ENCODE measurements around the gene COBL. TPM values are rescaled to one million over a fixed set of nuclear protein-coding genes. Genes with fewer than 3 reads are reported as not detected.

The COBL gene
- total and polyA plus RNA-seq, 2 of the 8 experiments (the other 6 are each of a cell fraction or from before 2014, with no cell fraction given): 13.8 to 40.4 TPM

DNA sequence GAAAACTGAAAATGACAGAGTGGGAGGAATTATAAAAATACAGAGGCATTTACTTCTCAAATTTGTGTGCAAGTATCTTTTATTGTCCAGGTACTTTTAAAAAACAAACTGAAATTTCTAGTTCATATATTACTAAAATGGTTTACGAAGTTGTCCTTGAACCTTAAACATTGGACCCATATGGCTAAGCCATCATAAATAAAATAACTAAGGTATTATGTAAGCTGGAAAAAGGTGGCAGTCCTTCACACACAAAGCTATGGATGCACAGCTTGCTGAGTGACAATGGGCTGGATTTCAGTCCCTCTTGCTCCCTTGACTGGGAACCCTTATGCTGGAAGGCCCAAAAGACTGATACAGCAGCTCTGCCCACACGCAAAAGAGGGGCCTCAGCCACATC is 66.1 kb downstream of the COBL start:
- CTCF ChIA-PET (ENCODE audit: partially characterized antibody): interaction anchor here (0.8 to 1.7 kb wide), 5 partner anchors 12 to 116 kb away, joined by 3 to 6 read pairs (median 4); no protein-coding TSS in a partner anchor
- FAIRE-seq: no peak
- no peak overlapping the region for H3K27ac ChIP-seq (ENCODE audit: low read depth, low read length)

More for the DNA sequence above, 66.1 kb downstream of the COBL start:
- Histone ChIP-seq H3K4me2 (ENCODE audit: insufficient read depth in 1 of 2, low read depth in 2 of 2, low read length in 2 of 2) (no peak overlapping the region), H3K79me1 (ENCODE audit: low read depth, low read length) (peaks cover 6% of the 10 kb centered on the region; the same call in 1 of the 2 replicates), H4K8ac (ENCODE audit: extremely low read depth, insufficient read depth, low read length) (no peak overlapping the region), H2BK120ac (replicated peaks; ENCODE audit: low read depth, low read length) (no peak overlapping the region), H3K9me3 (ENCODE audit: insufficient read depth in 2 of 2, low read depth in 1 of 2, low read length in 1 of 2) (no peaks in the 10 kb centered on the region), H2BK20ac (ENCODE audit: low read length) (no peak overlapping the region), H4K91ac (replicated peaks; ENCODE audit: insufficient read length, low read length) (no peak overlapping the region), H3K4me3 (ENCODE audit: extremely low read depth in 1 of 4, insufficient read depth in 2 of 4, low read depth in 3 of 4, low read length in 4 of 4) (no peak overlapping the region), H3K23ac (ENCODE audit: insufficient read length) (no peak overlapping the region), H3K14ac (ENCODE audit: insufficient read length) (no peak overlapping the region), H3K9ac (replicated peaks in 1 of 4; ENCODE audit: extremely low read depth in 1 of 4, low read depth in 3 of 4, low read length in 3 of 4) (no peak overlapping the region), H3K56ac (replicated peaks; ENCODE audit: insufficient read length, low read depth, low read length) (no peak overlapping the region), H3K79me2 (ENCODE audit: control insufficient read depth in 1 of 2, insufficient read depth in 2 of 2, low read length in 2 of 2) (peaks cover 0 to 70% of the 10 kb centered on the region in 2 experiments; a peak in 3 of 4 replicates), H3K4ac (replicated peaks; ENCODE audit: insufficient read length, low read depth, low read length) (no peak overlapping the region), H2BK5ac (ENCODE audit: low read depth, low read length) (no peak overlapping the region), H3K18ac (ENCODE audit: extremely low read depth, low read length) (no peak overlapping the region), H3K23me2 (ENCODE audit: low read depth, low read length) (no peaks in the 10 kb centered on the region), H4K5ac (ENCODE audit: insufficient read length, low read depth, low read length) (no peak overlapping the region), H3K27me3 (replicated peaks in 1 of 4; ENCODE audit: control insufficient read depth in 3 of 4, extremely low read depth in 1 of 4, insufficient read depth in 3 of 4, low read length in 3 of 4) (no peaks in the 10 kb centered on the region), H2BK12ac (ENCODE audit: low read depth, low read length) (no peak overlapping the region), H2AFZ (ENCODE audit: low read length) (no peak overlapping the region), H2BK15ac (ENCODE audit: low read length) (no peak overlapping the region), H3K4me1 (replicated peaks in 1 of 4; ENCODE audit: control insufficient read depth in 3 of 4, insufficient read depth in 4 of 4, low read length in 3 of 4) (peaks cover 0 to 3% (median 1%) of the 10 kb centered on the region in 4 experiments; a peak in 4 of 7 replicates), H3K36me3 (ENCODE audit: control insufficient read depth in 2 of 4, insufficient read depth in 4 of 4, low read length in 3 of 4) (no peaks in the 10 kb centered on the region), H4K20me1 (replicated peaks in 1 of 2; ENCODE audit: control insufficient read depth in 1 of 2, insufficient read depth in 2 of 2, low read length in 2 of 2) (peaks cover 0 to 3% of the 10 kb centered on the region in 2 experiments), H2AK5ac (ENCODE audit: low read depth, low read length) (no peak overlapping the region)
- no peak for TF ChIP-seq TBP (IDR thresholded peaks at IDR 0.05; ENCODE audit: low read depth, low read length)
- no peak for TF ChIP-seq SP1 (IDR thresholded peaks at IDR 0.05; ENCODE audit: low read depth, low read length)
- TF ChIP-seq CEBPB (IDR thresholded peaks at IDR 0.05; ENCODE audit: low read depth, low read length): no peak
- TF ChIP-seq BRCA1 (IDR thresholded peaks at IDR 0.05; ENCODE audit: low read depth, low read length): no peak
- TF ChIP-seq GABPA (IDR thresholded peaks at IDR 0.05; ENCODE audit: borderline replicate concordance, insufficient read depth, low read length): no peak
- no peak for TF ChIP-seq YY1 (IDR thresholded peaks at IDR 0.05; ENCODE audit: low read depth, low read length)
- DNase-seq (ENCODE audit: low read depth in 1 of 2, low spot score in 2 of 2): no peak
- WGBS, 2 experiments (ENCODE audit: extremely low coverage in 1 of 2, insufficient coverage in 1 of 2, insufficient read length in 1 of 2, insufficient replicate concordance in 2 of 2, low coverage in 1 of 2, low lambda C conversion rate in 2 of 2, missing lambda C conversion rate in 1 of 2): 86% methylated on average over 2 of the region's 2 CpGs; no CpG with 5 or more reads in 1 of the 2 experiments
- POLR2A ChIA-PET (ENCODE audit: partially characterized antibody): no interaction called here
